Measurements from ENCODE around the gene ADD2.
"Not testable (repeated sequence)": the region's sequence is repeated elsewhere in the genome, so short reads cannot be mapped to it uniquely, and the experiment has no call there.

The ADD2 gene

DNA sequence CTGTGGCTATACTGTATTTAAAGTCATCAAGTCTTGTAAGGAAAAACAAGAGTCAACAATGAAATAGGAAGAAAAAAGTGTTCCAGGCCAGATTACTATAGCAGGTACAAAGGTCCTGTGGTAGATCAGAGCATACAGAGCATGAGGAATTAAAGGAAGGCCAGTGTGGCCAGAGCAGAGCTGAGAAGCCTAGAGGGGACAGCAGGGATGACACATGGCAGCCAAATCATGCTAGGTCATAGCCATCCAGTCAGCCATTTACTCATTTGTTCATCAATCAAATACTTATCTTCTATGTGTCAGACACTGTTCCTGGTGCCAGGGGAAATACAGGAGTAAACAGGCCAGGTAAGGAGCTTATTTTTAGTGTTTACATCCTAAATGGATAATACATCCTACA, 24.3 kb downstream of the ADD2 start:
- no peaks in the 10 kb centered on the region for H3K4me1 ChIP-seq (ENCODE audit: control insufficient read depth, low read length)
- H3F3A ChIP-seq (ENCODE audit: control insufficient read depth, insufficient read depth): no peaks in the 10 kb centered on the region
- no peaks in the 10 kb centered on the region for H3K79me2 ChIP-seq (ENCODE audit: control insufficient read depth, low read length)
- H3K9me3 ChIP-seq (ENCODE audit: control insufficient read depth, insufficient read depth, low read length): no peaks in the 10 kb centered on the region; the same call in 1 of the 2 replicates
- no peak overlapping the region for H3K4me3 ChIP-seq (ENCODE audit: low read length)
- no peaks in the 10 kb centered on the region for H4K20me1 ChIP-seq (ENCODE audit: control insufficient read depth, insufficient read depth, low read depth, low read length)
- H3K36me3 ChIP-seq (ENCODE audit: control insufficient read depth, low read length): no peaks in the 10 kb centered on the region
- no peak for TF ChIP-seq EZH2phosphoT487 (IDR thresholded peaks at IDR 0.05; ENCODE audit: borderline replicate concordance, low read length)
- TF ChIP-seq, protein P1, sequence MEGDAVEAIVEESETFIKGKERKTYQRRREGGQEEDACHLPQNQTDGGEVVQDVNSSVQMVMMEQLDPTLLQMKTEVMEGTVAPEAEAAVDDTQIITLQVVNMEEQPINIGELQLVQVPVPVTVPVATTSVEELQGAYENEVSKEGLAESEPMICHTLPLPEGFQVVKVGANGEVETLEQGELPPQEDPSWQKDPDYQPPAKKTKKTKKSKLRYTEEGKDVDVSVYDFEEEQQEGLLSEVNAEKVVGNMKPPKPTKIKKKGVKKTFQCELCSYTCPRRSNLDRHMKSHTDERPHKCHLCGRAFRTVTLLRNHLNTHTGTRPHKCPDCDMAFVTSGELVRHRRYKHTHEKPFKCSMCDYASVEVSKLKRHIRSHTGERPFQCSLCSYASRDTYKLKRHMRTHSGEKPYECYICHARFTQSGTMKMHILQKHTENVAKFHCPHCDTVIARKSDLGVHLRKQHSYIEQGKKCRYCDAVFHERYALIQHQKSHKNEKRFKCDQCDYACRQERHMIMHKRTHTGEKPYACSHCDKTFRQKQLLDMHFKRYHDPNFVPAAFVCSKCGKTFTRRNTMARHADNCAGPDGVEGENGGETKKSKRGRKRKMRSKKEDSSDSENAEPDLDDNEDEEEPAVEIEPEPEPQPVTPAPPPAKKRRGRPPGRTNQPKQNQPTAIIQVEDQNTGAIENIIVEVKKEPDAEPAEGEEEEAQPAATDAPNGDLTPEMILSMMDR (IDR thresholded peaks at IDR 0.05; ENCODE audit: low read depth, low read length, poor library complexity, severe bottlenecking): no peak
- H3K27ac ChIP-seq (ENCODE audit: low read depth, low read length): no peak overlapping the region
- H3K9me2 ChIP-seq (replicated peaks; ENCODE audit: control insufficient read depth, low read length): no peaks in the 10 kb centered on the region
- no peaks in the 10 kb centered on the region for H3K27me3 ChIP-seq (ENCODE audit: control insufficient read depth, low read length)
- no peak overlapping the region for H3K4me2 ChIP-seq (ENCODE audit: low read length)

- Histone ChIP-seq H3K4me2 (ENCODE audit: low read length) (no peak overlapping the region), H3K9me2 (replicated peaks; ENCODE audit: control insufficient read depth, low read length) (no peaks in the 10 kb centered on the region), H3K27ac (ENCODE audit: low read depth, low read length) (no peak overlapping the region), H3F3A (ENCODE audit: control insufficient read depth, insufficient read depth) (no peaks in the 10 kb centered on the region), H3K4me1 (ENCODE audit: control insufficient read depth, low read length) (no peaks in the 10 kb centered on the region), H3K36me3 (ENCODE audit: control insufficient read depth, low read length) (no peaks in the 10 kb centered on the region), H3K9me3 (ENCODE audit: control insufficient read depth, insufficient read depth, low read length) (no peaks in the 10 kb centered on the region; the same call in 1 of the 2 replicates), H3K4me3 (ENCODE audit: low read length) (no peak overlapping the region), H4K20me1 (ENCODE audit: control insufficient read depth, insufficient read depth, low read depth, low read length) (no peaks in the 10 kb centered on the region), H3K79me2 (ENCODE audit: control insufficient read depth, low read length) (no peaks in the 10 kb centered on the region), H3K27me3 (ENCODE audit: control insufficient read depth, low read length) (no peaks in the 10 kb centered on the region)
- TF ChIP-seq, protein P1 (IDR thresholded peaks at IDR 0.05; ENCODE audit: low read depth, low read length, poor library complexity, severe bottlenecking): no peak
Measured at GRCh38 chr2:70743068-70743467, 24.9 kb downstream of the ADD2 start.

DNA sequence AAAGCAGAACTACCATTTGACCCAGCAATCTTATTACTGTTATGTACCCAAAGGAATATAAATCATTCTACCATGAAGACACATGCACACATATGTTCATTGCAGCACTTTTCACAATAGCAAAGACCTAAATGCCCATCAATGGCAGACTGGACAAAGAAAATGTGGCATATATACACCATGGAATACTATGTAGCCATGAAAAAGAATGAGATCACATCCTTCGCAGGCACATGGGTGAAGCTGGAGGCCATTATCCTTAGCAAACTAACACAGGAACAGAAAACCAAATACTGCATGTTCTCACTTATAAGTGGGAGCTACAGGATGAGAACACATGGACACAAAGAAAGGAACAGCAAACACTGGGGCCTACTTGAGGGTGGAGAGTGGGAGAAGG, 28.5 kb downstream of the ADD2 start:
- H3K4me1 ChIP-seq (ENCODE audit: control insufficient read depth, low read length); H3K4me3 ChIP-seq (ENCODE audit: low read length); H3K9me3 ChIP-seq (ENCODE audit: control insufficient read depth, insufficient read depth, low read length); H3K9me2 ChIP-seq (replicated peaks; ENCODE audit: control insufficient read depth, low read length); H3K27me3 ChIP-seq (ENCODE audit: control insufficient read depth, low read length); H3K27ac ChIP-seq (ENCODE audit: low read depth, low read length); H3K79me2 ChIP-seq (ENCODE audit: control insufficient read depth, low read length); H4K20me1 ChIP-seq (ENCODE audit: control insufficient read depth, insufficient read depth, low read depth, low read length); H3K36me3 ChIP-seq (ENCODE audit: control insufficient read depth, low read length); H3F3A ChIP-seq (ENCODE audit: control insufficient read depth, insufficient read depth); H3K4me2 ChIP-seq (ENCODE audit: low read length): not testable (repeated sequence)

DNA sequence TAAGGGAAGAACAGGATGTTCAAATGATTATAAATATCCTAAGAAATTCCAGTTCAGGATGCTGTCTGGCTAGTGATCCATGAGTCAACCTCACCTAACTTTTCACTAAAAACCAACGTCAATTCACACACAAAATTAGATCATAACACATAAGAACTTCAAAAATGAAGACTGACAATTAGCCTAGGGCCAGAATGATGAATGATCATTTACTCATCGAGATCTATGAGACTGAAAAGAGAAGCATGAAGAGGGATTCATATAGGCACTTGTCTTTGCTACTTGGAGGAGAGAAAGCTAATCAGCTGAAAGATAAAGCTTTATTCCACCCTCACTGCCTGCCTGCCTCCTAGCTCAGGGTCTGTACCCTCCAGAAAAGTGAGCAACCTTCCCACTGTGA, 29.8 kb downstream of the ADD2 start:
- H3K79me2 ChIP-seq (ENCODE audit: control insufficient read depth, low read length): no peaks in the 10 kb centered on the region

More for the DNA sequence above, 29.8 kb downstream of the ADD2 start:
- peaks cover 7% of the 10 kb centered on the region; the same call in 1 of the 2 replicates for H3K27me3 ChIP-seq (ENCODE audit: control insufficient read depth, low read length)
- H3K4me3 ChIP-seq (ENCODE audit: low read length): no peak overlapping the region
- no peak overlapping the region for H3K27ac ChIP-seq (ENCODE audit: low read depth, low read length)
- H3K9me3 ChIP-seq (ENCODE audit: control insufficient read depth, insufficient read depth, low read length): no peaks in the 10 kb centered on the region
- TF ChIP-seq, protein P1 (IDR thresholded peaks at IDR 0.05; ENCODE audit: low read depth, low read length, poor library complexity, severe bottlenecking): no peak
- no peak for TF ChIP-seq EZH2phosphoT487 (IDR thresholded peaks at IDR 0.05; ENCODE audit: borderline replicate concordance, low read length)
- H4K20me1 ChIP-seq (ENCODE audit: control insufficient read depth, insufficient read depth, low read depth, low read length): no peaks in the 10 kb centered on the region
- no peaks in the 10 kb centered on the region for H3K9me2 ChIP-seq (replicated peaks; ENCODE audit: control insufficient read depth, low read length)
- H3K4me1 ChIP-seq (ENCODE audit: control insufficient read depth, low read length): peaks cover 8% of the 10 kb centered on the region
- no peaks in the 10 kb centered on the region for H3F3A ChIP-seq (ENCODE audit: control insufficient read depth, insufficient read depth)
- H3K4me2 ChIP-seq (ENCODE audit: low read length): no peak overlapping the region
- no peaks in the 10 kb centered on the region for H3K36me3 ChIP-seq (ENCODE audit: control insufficient read depth, low read length)

Data from DOHH2 (cell line).